ENCODE data around the gene PPP1R18. TPM values are rescaled to one million over a fixed set of nuclear protein-coding genes. Genes with fewer than 3 reads are reported as not detected.

Gene PPP1R18
- total and polyA plus RNA-seq, 2 of the 4 experiments (the other 2 are of a cell fraction) = 31.9 to 134 TPM

DNA sequence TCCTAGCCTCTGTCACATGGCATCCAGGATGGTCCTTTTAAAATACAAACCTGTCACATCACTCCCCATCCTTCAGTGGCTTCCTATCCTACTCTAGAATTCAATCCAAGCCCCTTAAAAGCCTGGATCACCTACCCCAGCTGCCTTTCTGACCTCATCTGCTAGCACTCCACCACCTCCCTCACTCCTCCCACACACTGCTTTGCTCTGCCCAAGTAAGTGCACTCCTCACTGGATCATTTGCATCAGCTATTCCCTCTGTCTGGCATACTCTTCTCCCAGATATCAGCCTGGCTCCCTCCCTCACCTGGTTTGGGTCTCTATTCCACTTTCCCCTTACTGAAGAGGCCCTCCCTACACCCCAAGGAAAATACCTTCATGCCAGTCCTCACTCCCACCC is 29.0 kb downstream of the PPP1R18 start:
- Histone ChIP-seq H3K18ac (ENCODE audit: low read depth, low read length) (no peak overlapping the region), H3K4me3 (ENCODE audit: insufficient read depth, low read depth, low read length) (no peak overlapping the region), H2AK5ac (ENCODE audit: low read depth, low read length) (no peak overlapping the region), H2BK20ac (ENCODE audit: low read depth, low read length) (no peak overlapping the region), H2BK15ac (ENCODE audit: low read depth, low read length) (no peak overlapping the region), H3K27me3 (ENCODE audit: control insufficient read depth, insufficient read depth, low read length) (no peaks in the 10 kb centered on the region), H3K23ac (ENCODE audit: low read depth, low read length) (no peak overlapping the region), H2BK120ac (ENCODE audit: low read depth, low read length) (no peak overlapping the region), H3K36me3 (ENCODE audit: control insufficient read depth, insufficient read depth, low read length) (peaks cover 76% of the 10 kb centered on the region), H3K14ac (replicated peaks; ENCODE audit: low read depth, low read length) (no peak overlapping the region), H4K8ac (ENCODE audit: low read depth in 2 of 2, low read length in 2 of 2) (no peak overlapping the region), H4K5ac (ENCODE audit: low read depth, low read length) (no peak overlapping the region), H3K4ac (ENCODE audit: low read depth, low read length) (no peak overlapping the region), H3K56ac (ENCODE audit: extremely low read depth, insufficient read depth, low read length) (no peak overlapping the region), H3K4me2 (ENCODE audit: low read depth, low read length) (no peak overlapping the region), H3K27ac (ENCODE audit: insufficient read depth, low read length) (no peak overlapping the region), H3K79me1 (ENCODE audit: low read depth in 1 of 2, low read length in 2 of 2) (peaks cover 4 to 6% of the 10 kb centered on the region in 2 experiments; a peak in 3 of 4 replicates), H3K4me1 (ENCODE audit: control insufficient read depth, insufficient read depth, low read length) (no peaks in the 10 kb centered on the region; the same call in 1 of the 2 replicates), H2AK9ac (replicated peaks; ENCODE audit: low read depth, low read length, poor library complexity) (no peak overlapping the region), H4K91ac (ENCODE audit: insufficient read depth, low read depth, low read length) (no peak overlapping the region), H2AFZ (replicated peaks; ENCODE audit: low read length, poor library complexity) (no peak overlapping the region), H3K9me1 (ENCODE audit: insufficient read depth, low read length) (no peaks in the 10 kb centered on the region), H4K20me1 (ENCODE audit: insufficient read depth, low read length) (no peaks in the 10 kb centered on the region), H3K9ac (ENCODE audit: low read depth, low read length) (no peak overlapping the region), H3K9me3 (ENCODE audit: control insufficient read depth, insufficient read depth, low read length) (no peaks in the 10 kb centered on the region), H2BK5ac (ENCODE audit: low read depth, low read length, poor library complexity, severe bottlenecking) (no peak overlapping the region)
- ChIA-PET POLR2A (ENCODE audit: unreplicated experiment) (no interaction called here), CTCF (no interaction called here)
- in situ Hi-C loops (cut with MboI; ENCODE audit: low sequenced_read_pairs) (no loop called here), dilution Hi-C loops (cut with HindIII; ENCODE audit: low sequenced_read_pairs, unreplicated experiment) (no loop called here), intact Hi-C loops (cut with micrococcal nuclease) (no loop called here)
- no peak for TF ChIP-seq SMC3 (IDR thresholded peaks at IDR 0.05; ENCODE audit: low read depth, low read length)
- TF ChIP-seq, protein P1, sequence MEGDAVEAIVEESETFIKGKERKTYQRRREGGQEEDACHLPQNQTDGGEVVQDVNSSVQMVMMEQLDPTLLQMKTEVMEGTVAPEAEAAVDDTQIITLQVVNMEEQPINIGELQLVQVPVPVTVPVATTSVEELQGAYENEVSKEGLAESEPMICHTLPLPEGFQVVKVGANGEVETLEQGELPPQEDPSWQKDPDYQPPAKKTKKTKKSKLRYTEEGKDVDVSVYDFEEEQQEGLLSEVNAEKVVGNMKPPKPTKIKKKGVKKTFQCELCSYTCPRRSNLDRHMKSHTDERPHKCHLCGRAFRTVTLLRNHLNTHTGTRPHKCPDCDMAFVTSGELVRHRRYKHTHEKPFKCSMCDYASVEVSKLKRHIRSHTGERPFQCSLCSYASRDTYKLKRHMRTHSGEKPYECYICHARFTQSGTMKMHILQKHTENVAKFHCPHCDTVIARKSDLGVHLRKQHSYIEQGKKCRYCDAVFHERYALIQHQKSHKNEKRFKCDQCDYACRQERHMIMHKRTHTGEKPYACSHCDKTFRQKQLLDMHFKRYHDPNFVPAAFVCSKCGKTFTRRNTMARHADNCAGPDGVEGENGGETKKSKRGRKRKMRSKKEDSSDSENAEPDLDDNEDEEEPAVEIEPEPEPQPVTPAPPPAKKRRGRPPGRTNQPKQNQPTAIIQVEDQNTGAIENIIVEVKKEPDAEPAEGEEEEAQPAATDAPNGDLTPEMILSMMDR (conservative IDR thresholded peaks at IDR 0.05; ENCODE audit: low read depth, low read length) = no peak
- no peak for TF ChIP-seq MAFK (IDR thresholded peaks at IDR 0.05; ENCODE audit: low read depth, low read length)
- no peak for TF ChIP-seq CHD1 (IDR thresholded peaks at IDR 0.05; ENCODE audit: low read depth, low read length)
- TF ChIP-seq CEBPB (IDR thresholded peaks at IDR 0.05; ENCODE audit: low read depth, low read length) = no peak
- TF ChIP-seq FOS (IDR thresholded peaks at IDR 0.05; ENCODE audit: low read depth, low read length) = no peak
- no peak for TF ChIP-seq POLR2A (IDR thresholded peaks at IDR 0.05; ENCODE audit: low read depth, low read length)
- no peak for TF ChIP-seq BHLHE40 (IDR thresholded peaks at IDR 0.05; ENCODE audit: low read depth, low read length)
- no peak for TF ChIP-seq MAZ (IDR thresholded peaks at IDR 0.05; ENCODE audit: borderline replicate concordance, low read depth, low read length)
- TF ChIP-seq, protein P2, sequence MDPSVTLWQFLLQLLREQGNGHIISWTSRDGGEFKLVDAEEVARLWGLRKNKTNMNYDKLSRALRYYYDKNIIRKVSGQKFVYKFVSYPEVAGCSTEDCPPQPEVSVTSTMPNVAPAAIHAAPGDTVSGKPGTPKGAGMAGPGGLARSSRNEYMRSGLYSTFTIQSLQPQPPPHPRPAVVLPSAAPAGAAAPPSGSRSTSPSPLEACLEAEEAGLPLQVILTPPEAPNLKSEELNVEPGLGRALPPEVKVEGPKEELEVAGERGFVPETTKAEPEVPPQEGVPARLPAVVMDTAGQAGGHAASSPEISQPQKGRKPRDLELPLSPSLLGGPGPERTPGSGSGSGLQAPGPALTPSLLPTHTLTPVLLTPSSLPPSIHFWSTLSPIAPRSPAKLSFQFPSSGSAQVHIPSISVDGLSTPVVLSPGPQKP (IDR thresholded peaks at IDR 0.05; ENCODE audit: borderline replicate concordance, low read depth, low read length) = no peak
- TF ChIP-seq RFX5 (IDR thresholded peaks at IDR 0.05; ENCODE audit: low read depth, low read length) = no peak
- TF ChIP-seq MXI1 (IDR thresholded peaks at IDR 0.05; ENCODE audit: borderline replicate concordance, low read depth, low read length) = no peak
- no peak for TF ChIP-seq NFE2L2 (IDR thresholded peaks at IDR 0.05; ENCODE audit: low read depth, low read length)
- ATAC-seq (ENCODE audit: low read depth) (peak; percentile 42), DNase-seq (no peak)
- no TSS peak for BruUV-seq (replicated peaks)

Data from IMR-90 (cell line).